Suprapubic skin (tissue), 4 donors: ENCODE results near the gene BCL11B.

Source experiments
- CTCF ChIP-seq, 2 donors: fragments of 200-600 bp in 1 of 2; fragments of 450-650 bp in 1 of 2; sonication (generic) in 1 of 2; IDR thresholded peaks; one replicate each; pipeline ENCODE4 v1.5.1; 2016 to 2019; ENCODE audit warnings: antibody characterized with exemption in 2 of 2, mild to moderate bottlenecking in 1 of 2, moderate library complexity in 1 of 2
- EP300 ChIP-seq: sonication (generic); formaldehyde crosslinking; IDR thresholded peaks from one replicate; pipeline ENCODE4 v1.6.1; 2017; ENCODE audit warnings: antibody characterized with exemption
- POLR2A ChIP-seq, 2 donors: fragments of 450-650 bp; IDR thresholded peaks; one replicate each; pipeline ENCODE4 v1.6.1; 2017; ENCODE audit warnings: antibody characterized with exemption in 2 of 2, mild to moderate bottlenecking in 2 of 2, moderate library complexity in 2 of 2
- POLR2AphosphoS5 ChIP-seq, 3 donors: sonication (generic); formaldehyde crosslinking; IDR thresholded peaks; one replicate each; pipeline ENCODE4 v1.6.1; 2017; ENCODE audit warnings: antibody characterized with exemption in 3 of 3

DNA sequence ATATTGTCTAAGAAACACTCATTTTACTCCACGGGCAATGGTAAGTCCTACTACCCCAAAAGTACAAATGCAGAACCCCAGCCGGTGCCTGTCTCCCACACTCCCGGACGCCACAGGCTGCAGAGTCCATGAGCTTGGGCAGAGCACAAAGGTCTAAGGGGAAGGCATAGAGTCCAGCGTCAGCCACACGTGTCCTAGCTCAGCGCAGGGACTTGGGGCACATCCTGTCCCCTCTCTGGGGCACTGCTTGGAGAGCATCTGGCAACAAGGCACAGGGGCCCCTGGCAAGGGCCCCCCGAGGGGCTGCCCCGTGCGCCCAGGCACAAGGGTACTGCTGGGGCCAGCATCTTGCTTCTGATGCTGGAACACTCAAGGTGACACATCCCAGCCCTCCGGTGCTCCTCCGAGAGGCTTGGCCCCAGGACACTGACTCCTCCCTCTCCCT is 58.4 kb downstream of the BCL11B start:
- TF ChIP-seq CTCF (IDR thresholded peaks at IDR 0.05), result no peak
- TF ChIP-seq POLR2A (IDR thresholded peaks at IDR 0.05), result no peak
- TF ChIP-seq EP300, result no peak
- TF ChIP-seq POLR2AphosphoS5 (IDR thresholded peaks at IDR 0.05), result no peak
